ENCODE results near the gene IMPA2. TPM values are rescaled to one million over a fixed set of nuclear protein-coding genes. Genes with fewer than 3 reads are reported as not detected.

IMPA2 gene
- total and polyA plus RNA-seq, 4 donors: 43.4 to 65.4 (median 61.5) TPM

GRCh38 chr18:12059334-12060181 is 78.3 kb downstream of the IMPA2 start:
- DNase-seq (peak in 1 of 3 donors; percentile 11), ATAC-seq (ENCODE audit: insufficient read depth, low FRiP score) (no peak)
- Histone ChIP-seq H3K36me3 (ENCODE audit: control insufficient read depth in 4 of 4, insufficient read depth in 4 of 4, low read length in 4 of 4) (no peaks in the 10 kb centered on the region), H3K4me3 (no peak overlapping the region), H3K27me3 (ENCODE audit: control insufficient read depth in 3 of 3, insufficient read depth in 3 of 3, low read length in 2 of 3) (no peaks in the 10 kb centered on the region), H3K27ac (ENCODE audit: low read depth in 1 of 2, low read length in 1 of 2) (no peak overlapping the region), H3K4me1 (ENCODE audit: control insufficient read depth in 5 of 5, insufficient read depth in 5 of 5, low read length in 5 of 5) (no peaks in the 10 kb centered on the region), H3K9me3 (ENCODE audit: control insufficient read depth in 4 of 4, insufficient read depth in 3 of 4, low read length in 3 of 4) (no peaks in the 10 kb centered on the region), H3K9ac (ENCODE audit: insufficient read depth in 1 of 2, low read length in 2 of 2) (no peak overlapping the region)
- WGBS, 2 donors: 83 to 91% methylated on average over 15 to 16 of the region's 16 CpGs
- no peak for TF ChIP-seq CTCF (IDR thresholded peaks at IDR 0.05; ENCODE audit: control extremely low read depth, extremely low read depth)

- Histone ChIP-seq H3K4me1 (ENCODE audit: control insufficient read depth in 5 of 5, insufficient read depth in 5 of 5, low read length in 5 of 5) (no peaks in the 10 kb centered on the region), H3K4me3 (no peak overlapping the region), H3K36me3 (ENCODE audit: control insufficient read depth in 4 of 4, insufficient read depth in 4 of 4, low read length in 4 of 4) (no peaks in the 10 kb centered on the region), H3K9me3 (ENCODE audit: control insufficient read depth in 4 of 4, insufficient read depth in 3 of 4, low read length in 3 of 4) (no peaks in the 10 kb centered on the region), H3K27me3 (ENCODE audit: control insufficient read depth in 3 of 3, insufficient read depth in 3 of 3, low read length in 2 of 3) (no peaks in the 10 kb centered on the region), H3K9ac (ENCODE audit: insufficient read depth in 1 of 2, low read length in 2 of 2) (no peak overlapping the region), H3K27ac (ENCODE audit: low read depth in 1 of 2, low read length in 1 of 2) (no peak overlapping the region)
- TF ChIP-seq CTCF (IDR thresholded peaks at IDR 0.05; ENCODE audit: control extremely low read depth, extremely low read depth): no peak
- ATAC-seq (ENCODE audit: insufficient read depth, low FRiP score) (no peak), DNase-seq (no peak)
- WGBS, 2 donors: 77 to 87% methylated on average over 20 of the region's 20 CpGs
These were observed 79.0 kb downstream of the IMPA2 start for GRCh38 chr18:12060182-12060870.

- Histone ChIP-seq H3K36me3 (ENCODE audit: control insufficient read depth in 4 of 4, insufficient read depth in 4 of 4, low read length in 4 of 4) (no peaks in the 10 kb centered on the region), H3K9ac (ENCODE audit: insufficient read depth in 1 of 2, low read length in 2 of 2) (no peak overlapping the region), H3K4me1 (ENCODE audit: control insufficient read depth in 5 of 5, insufficient read depth in 5 of 5, low read length in 5 of 5) (no peaks in the 10 kb centered on the region), H3K4me3 (no peak overlapping the region), H3K27ac (ENCODE audit: low read depth in 1 of 2, low read length in 1 of 2) (no peak overlapping the region), H3K27me3 (ENCODE audit: control insufficient read depth in 3 of 3, insufficient read depth in 3 of 3, low read length in 2 of 3) (no peaks in the 10 kb centered on the region), H3K9me3 (ENCODE audit: control insufficient read depth in 4 of 4, insufficient read depth in 3 of 4, low read length in 3 of 4) (no peaks in the 10 kb centered on the region)
- ATAC-seq (ENCODE audit: insufficient read depth, low FRiP score) (no peak), DNase-seq (no peak)
- TF ChIP-seq CTCF (IDR thresholded peaks at IDR 0.05; ENCODE audit: control extremely low read depth, extremely low read depth): no peak
- WGBS, 2 donors: 84 to 87% methylated on average over 14 of the region's 14 CpGs
These were observed 80.4 kb downstream of the IMPA2 start for GRCh38 chr18:12061685-12062084.
